ENCODE data around the gene IL21R. TPM values are rescaled to one million over a fixed set of nuclear protein-coding genes. Genes with fewer than 3 reads are reported as not detected.

IL21R gene
- total and polyA plus RNA-seq, 10 of the 15 experiments (the other 5 are each of a cell fraction or from before 2014, with no cell fraction given), result 5.3 to 138 (median 82.5) TPM

GRCh38 chr16:27367461-27368357, 34.3 kb upstream of the IL21R start (continued):
- peak; percentile 35 for TF ChIP-seq SKIL (IDR thresholded peaks at IDR 0.05; ENCODE audit: low read depth, poor library complexity, severe bottlenecking)
- TF ChIP-seq RAD21 (IDR thresholded peaks at IDR 0.05; ENCODE audit: insufficient read depth, low read depth, low read length), result peak; percentile 83
- peak; percentile 48; the same call in 1 of the 2 replicates for TF ChIP-seq MTA3 (IDR thresholded peaks at IDR 0.05; ENCODE audit: borderline replicate concordance, low read length)
- peak; percentile 100 for TF ChIP-seq SMARCA5 (IDR thresholded peaks at IDR 0.05)
- no peak for TF ChIP-seq SMAD5 (IDR thresholded peaks at IDR 0.05; ENCODE audit: low read depth)
- peak; percentile 81 for TF ChIP-seq CUX1 (IDR thresholded peaks at IDR 0.05; ENCODE audit: insufficient replicate concordance, low read depth, low read length)
- TF ChIP-seq IRF3 (IDR thresholded peaks at IDR 0.05), result no peak
- TF ChIP-seq LARP7 (IDR thresholded peaks at IDR 0.05), result peak; percentile 86
- peak; percentile 29; the same call in 1 of the 2 replicates for TF ChIP-seq JUNB (IDR thresholded peaks at IDR 0.05)
